WTC11 (cell line): ENCODE measurements around the gene CAV3. TPM values are rescaled to one million over a fixed set of nuclear protein-coding genes. Genes with fewer than 3 reads are reported as not detected.
A peak's percentile ranks its signal among the peaks of the same experiment; 100 is the strongest.

Experiments used
- ATAC-seq: fragments of 200-7000 bp; cut with Tn5 transposase; 2 replicates; pipeline ENCODE4 v1.10.0; 2021; ENCODE audit warnings: mild to moderate bottlenecking, moderate library complexity
- CTCF ChIA-PET: fragments of 300-600 bp; sonication (Branson Sonifier 250); formaldehyde crosslinking; loops from one replicate; lab custom pipeline; 2021; ENCODE audit warnings: antibody characterized with exemption; lab: Charles Lee
- POLR2A ChIA-PET: fragments of 350-600 bp; sonication (Branson Sonifier 250); formaldehyde crosslinking; loops from one replicate; lab custom pipeline; 2021; ENCODE audit warnings: antibody characterized with exemption; lab: Charles Lee
- DNase-seq: peaks from one replicate; pipeline ENCODE4 v3.0.0; 2021; ENCODE audit warnings: low spot score
- H3K27ac Mint-ChIP-seq: 2 replicates; pipeline ENCODE4 v1.8.0; 2021; ENCODE audit warnings: mixed read lengths
- H3K27me3 Mint-ChIP-seq: 2 replicates; pipeline ENCODE4 v1.8.0; 2021; ENCODE audit warnings: low read depth, mild to moderate bottlenecking, moderate library complexity, mixed read lengths
- H3K36me3 Mint-ChIP-seq: 2 replicates; pipeline ENCODE4 v1.8.0; 2021; ENCODE audit warnings: mixed read lengths
- H3K4me1 Mint-ChIP-seq: 2 replicates; pipeline ENCODE4 v1.8.0; 2022; ENCODE audit warnings: mixed read lengths
- H3K4me3 Mint-ChIP-seq: 2 replicates; pipeline ENCODE4 v1.8.0; 2021; ENCODE audit warnings: mild to moderate bottlenecking, moderate library complexity, mixed read lengths
- H3K9me3 Mint-ChIP-seq: 2 replicates; pipeline ENCODE4 v1.8.0; 2021; ENCODE audit warnings: mixed read lengths
- ATF2 ChIP-seq: sonication (generic); formaldehyde crosslinking; IDR thresholded peaks from 2 replicates; pipeline ENCODE4 v1.8.1; 2022; ENCODE audit warnings: low read depth, missing genetic modification reagents, borderline replicate concordance
- ATF6 ChIP-seq: sonication (generic); formaldehyde crosslinking; IDR thresholded peaks from 2 replicates; pipeline ENCODE4 v1.8.1; 2023; ENCODE audit warnings: mild to moderate bottlenecking, missing genetic modification reagents
- CBFB ChIP-seq: sonication (generic); formaldehyde crosslinking; IDR thresholded peaks from 2 replicates; pipeline ENCODE4 v1.8.1; 2022; ENCODE audit warnings: mild to moderate bottlenecking, low read depth, missing genetic modification reagents
- GTF2I ChIP-seq: fragments of 250-450 bp; sonication (Bioruptor Pico); conservative IDR thresholded peaks from 2 replicates; pipeline ENCODE4 v1.4.0; 2021; ENCODE audit warnings: mild to moderate bottlenecking
- HMGA2 ChIP-seq: fragments of 250-450 bp; sonication (Bioruptor Pico); IDR thresholded peaks from 2 replicates; pipeline ENCODE4 v1.4.0; 2021; ENCODE audit warnings: mild to moderate bottlenecking, moderate library complexity
- MXD4 ChIP-seq: fragments of 250-450 bp; sonication (Bioruptor Pico); IDR thresholded peaks from 2 replicates; pipeline ENCODE4 v1.8.0; 2021; ENCODE audit warnings: mild to moderate bottlenecking, moderate library complexity, borderline replicate concordance
- NFATC4 ChIP-seq: fragments of 250-450 bp; sonication (Bioruptor Pico); IDR thresholded peaks from 2 replicates; pipeline ENCODE4 v1.9.0; 2021; ENCODE audit warnings: mild to moderate bottlenecking
- NFE2L1 ChIP-seq: sonication (generic); formaldehyde crosslinking; IDR thresholded peaks from 2 replicates; pipeline ENCODE4 v1.8.1; 2023; ENCODE audit warnings: missing genetic modification reagents
- NR2C2 ChIP-seq: sonication (generic); formaldehyde crosslinking; IDR thresholded peaks from 2 replicates; pipeline ENCODE4 v1.8.0; 2022; ENCODE audit warnings: mild to moderate bottlenecking, missing genetic modification reagents
- PREB ChIP-seq: sonication (generic); formaldehyde crosslinking; IDR thresholded peaks from 2 replicates; pipeline ENCODE4 v1.8.1; 2022; ENCODE audit warnings: mild to moderate bottlenecking, missing genetic modification reagents, moderate library complexity, borderline replicate concordance
- SMAD4 ChIP-seq: sonication (generic); formaldehyde crosslinking; IDR thresholded peaks from 2 replicates; pipeline ENCODE4 v1.8.0; 2022; ENCODE audit warnings: mild to moderate bottlenecking, missing genetic modification reagents
- STAT6 ChIP-seq: sonication (generic); formaldehyde crosslinking; conservative IDR thresholded peaks from 2 replicates; pipeline ENCODE4 v1.8.1; 2023; ENCODE audit warnings: mild to moderate bottlenecking, low read depth, missing genetic modification reagents, moderate library complexity
- TEAD4 ChIP-seq: sonication (generic); formaldehyde crosslinking; IDR thresholded peaks from 2 replicates; pipeline ENCODE4 v1.8.0; 2022; ENCODE audit warnings: mild to moderate bottlenecking, missing genetic modification reagents
- ZNF121 ChIP-seq: sonication (generic); formaldehyde crosslinking; IDR thresholded peaks from 2 replicates; pipeline ENCODE4 v1.8.0; 2023; ENCODE audit warnings: missing genetic modification reagents
- ZNF138 ChIP-seq: sonication (generic); formaldehyde crosslinking; conservative IDR thresholded peaks from 2 replicates; pipeline ENCODE4 v1.8.1; 2022; ENCODE audit warnings: mild to moderate bottlenecking, moderate library complexity, missing genetic modification reagents
- ZNF232 ChIP-seq: sonication (generic); formaldehyde crosslinking; IDR thresholded peaks from 2 replicates; pipeline ENCODE4 v1.8.0; 2022; ENCODE audit warnings: mild to moderate bottlenecking, missing genetic modification reagents
- ZNF317 ChIP-seq: sonication (generic); formaldehyde crosslinking; IDR thresholded peaks from 2 replicates; pipeline ENCODE4 v1.8.1; 2023; ENCODE audit warnings: low read depth, mild to moderate bottlenecking, moderate library complexity, missing genetic modification reagents, borderline replicate concordance
- ZNF671 ChIP-seq: fragments of 250-450 bp; sonication (Bioruptor Pico); IDR thresholded peaks from 2 replicates; pipeline ENCODE4 v1.8.0; 2021; ENCODE audit warnings: mild to moderate bottlenecking
- total RNA-seq: library from RNA; stranded (reverse); gene quantifications from 3 replicates; pipeline ENCODE4 v1.2.3, GENCODE V29; 2021
- TF ChIP-seq, protein P1 (sequence below): sonication (generic); formaldehyde crosslinking; IDR thresholded peaks from 2 replicates; pipeline ENCODE4 v1.8.1; 2023; ENCODE audit warnings: mild to moderate bottlenecking, missing genetic modification reagents, moderate library complexity
- TF ChIP-seq, protein P2 (sequence below): sonication (generic); formaldehyde crosslinking; IDR thresholded peaks from 2 replicates; pipeline ENCODE4 v1.8.0; 2022; ENCODE audit warnings: mild to moderate bottlenecking, missing genetic modification reagents
- TF ChIP-seq, protein P3 (sequence below): sonication (generic); formaldehyde crosslinking; IDR thresholded peaks from 2 replicates; pipeline ENCODE4 v1.8.1; 2023; ENCODE audit warnings: mild to moderate bottlenecking, missing genetic modification reagents, moderate library complexity

Gene CAV3
- total RNA-seq, 1 experiment from 2014 or later, result not detected

DNA sequence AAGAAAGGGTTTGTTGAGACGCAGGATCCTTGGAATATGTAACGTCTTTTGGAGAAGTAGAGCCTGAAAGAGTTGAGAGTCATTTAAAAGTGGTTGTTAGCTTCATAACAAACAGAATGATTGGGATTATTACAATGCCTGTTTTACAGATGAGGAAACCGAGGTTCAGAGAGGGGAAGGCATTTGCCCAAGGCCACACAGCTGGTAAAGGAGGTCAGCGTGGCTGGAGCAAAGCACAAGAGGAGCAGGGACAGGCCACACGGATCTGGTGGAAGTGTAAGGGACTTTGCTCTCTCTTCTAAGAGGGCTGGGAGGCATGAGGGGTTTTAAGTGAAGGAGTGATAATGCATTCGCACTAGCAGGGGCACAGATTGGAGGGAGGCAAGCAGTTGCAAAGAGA is 42.0 kb downstream of the CAV3 start:
- Mint-ChIP-seq H3K27me3 (peaks cover 3% of the 10 kb centered on the region; the same call in 1 of the 2 replicates), H3K9me3 (0 out of 2 replicates have a peak, but pooled peaks cover 3% of the 10 kb centered on the region), H3K4me1 (peaks cover 20% of the 10 kb centered on the region), H3K4me3 (no peak overlapping the region)
- CTCF ChIA-PET, result no interaction called here
- POLR2A ChIA-PET, result interaction anchor here (0.7 kb wide), 1 partner anchor 80 kb away, joined by 4 read pairs; no protein-coding TSS in a partner anchor
- no peak for ATAC-seq
- no peak for TF ChIP-seq TEAD4 (CRISPR knock-in tag)
- no peak for TF ChIP-seq ZNF671
- TF ChIP-seq, protein P1, sequence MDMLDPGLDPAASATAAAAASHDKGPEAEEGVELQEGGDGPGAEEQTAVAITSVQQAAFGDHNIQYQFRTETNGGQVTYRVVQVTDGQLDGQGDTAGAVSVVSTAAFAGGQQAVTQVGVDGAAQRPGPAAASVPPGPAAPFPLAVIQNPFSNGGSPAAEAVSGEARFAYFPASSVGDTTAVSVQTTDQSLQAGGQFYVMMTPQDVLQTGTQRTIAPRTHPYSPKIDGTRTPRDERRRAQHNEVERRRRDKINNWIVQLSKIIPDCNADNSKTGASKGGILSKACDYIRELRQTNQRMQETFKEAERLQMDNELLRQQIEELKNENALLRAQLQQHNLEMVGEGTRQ (CRISPR knock-in tag), result no peak
- no peak for TF ChIP-seq ZNF317 (CRISPR knock-in tag)
- TF ChIP-seq, protein P2, sequence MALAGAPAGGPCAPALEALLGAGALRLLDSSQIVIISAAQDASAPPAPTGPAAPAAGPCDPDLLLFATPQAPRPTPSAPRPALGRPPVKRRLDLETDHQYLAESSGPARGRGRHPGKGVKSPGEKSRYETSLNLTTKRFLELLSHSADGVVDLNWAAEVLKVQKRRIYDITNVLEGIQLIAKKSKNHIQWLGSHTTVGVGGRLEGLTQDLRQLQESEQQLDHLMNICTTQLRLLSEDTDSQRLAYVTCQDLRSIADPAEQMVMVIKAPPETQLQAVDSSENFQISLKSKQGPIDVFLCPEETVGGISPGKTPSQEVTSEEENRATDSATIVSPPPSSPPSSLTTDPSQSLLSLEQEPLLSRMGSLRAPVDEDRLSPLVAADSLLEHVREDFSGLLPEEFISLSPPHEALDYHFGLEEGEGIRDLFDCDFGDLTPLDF (CRISPR knock-in tag), result no peak
- no peak for TF ChIP-seq ZNF121 (CRISPR knock-in tag)
- TF ChIP-seq NFATC4 (CRISPR knock-in tag), result no peak
- TF ChIP-seq ATF6 (CRISPR knock-in tag), result no peak
- no peak for TF ChIP-seq ZNF138 (CRISPR knock-in tag)
- no peak for TF ChIP-seq NR2C2 (CRISPR knock-in tag)
- TF ChIP-seq, all 79 proteins: peak for 0
- no peaks in the 10 kb centered on the region for H3K36me3 Mint-ChIP-seq
- no peak overlapping the region for H3K27ac Mint-ChIP-seq
- DNase-seq, result no peak

DNA sequence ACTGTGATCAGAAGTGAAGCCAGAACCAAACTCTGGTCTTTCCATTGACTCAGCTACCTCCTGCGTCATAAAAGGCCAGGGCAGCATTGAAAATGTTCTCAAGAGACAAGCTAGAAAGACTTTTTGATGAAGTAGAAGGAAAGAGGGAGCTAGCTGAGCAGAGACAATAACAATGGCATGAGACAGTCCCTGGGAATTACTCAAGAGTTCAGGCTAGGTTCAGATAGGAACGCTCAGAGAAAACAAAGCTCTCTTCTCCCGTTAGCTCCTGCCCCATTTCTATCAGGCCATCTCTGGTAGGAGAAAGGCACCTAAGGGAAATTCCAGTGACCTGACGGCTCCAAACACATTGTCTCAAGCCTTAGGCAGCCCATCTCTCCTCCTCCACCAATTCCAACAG is 42.8 kb downstream of the CAV3 start:
- peak; percentile 24; the same call in 1 of the 2 replicates for ATAC-seq
- no peaks in the 10 kb centered on the region for H3K36me3 Mint-ChIP-seq
- DNase-seq, result no peak
- ChIA-PET CTCF (interaction anchor here (0.8 kb wide), 1 partner anchor 113 kb away, joined by 3 read pairs; no protein-coding TSS in a partner anchor), POLR2A (no interaction called here)
- no peak overlapping the region for H3K4me3 Mint-ChIP-seq
- H3K27ac Mint-ChIP-seq, result no peak overlapping the region
- peaks cover 3% of the 10 kb centered on the region; the same call in 1 of the 2 replicates for H3K27me3 Mint-ChIP-seq
- H3K9me3 Mint-ChIP-seq, result 0 out of 2 replicates have a peak, but pooled peaks cover 3% of the 10 kb centered on the region
- H3K4me1 Mint-ChIP-seq, result peaks cover 12% of the 10 kb centered on the region
- TF ChIP-seq ZNF138 (CRISPR knock-in tag) (no peak), PREB (CRISPR knock-in tag) (no peak), HMGA2 (CRISPR knock-in tag) (no peak), ATF6 (CRISPR knock-in tag) (no peak), MXD4 (CRISPR knock-in tag) (no peak), NFE2L1 (CRISPR knock-in tag) (no peak), CBFB (CRISPR knock-in tag) (no peak), SMAD4 (no peak), ZNF671 (no peak), ZNF232 (CRISPR knock-in tag) (no peak), ATF2 (CRISPR knock-in tag) (no peak), GTF2I (no peak), NFATC4 (CRISPR knock-in tag) (no peak), STAT6 (CRISPR knock-in tag) (no peak)
- TF ChIP-seq, protein P3, sequence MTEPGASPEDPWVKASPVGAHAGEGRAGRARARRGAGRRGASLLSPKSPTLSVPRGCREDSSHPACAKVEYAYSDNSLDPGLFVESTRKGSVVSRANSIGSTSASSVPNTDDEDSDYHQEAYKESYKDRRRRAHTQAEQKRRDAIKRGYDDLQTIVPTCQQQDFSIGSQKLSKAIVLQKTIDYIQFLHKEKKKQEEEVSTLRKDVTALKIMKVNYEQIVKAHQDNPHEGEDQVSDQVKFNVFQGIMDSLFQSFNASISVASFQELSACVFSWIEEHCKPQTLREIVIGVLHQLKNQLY (CRISPR knock-in tag), result no peak
